ENCODE measurements around the gene CRYZ. TPM values are rescaled to one million over a fixed set of nuclear protein-coding genes. Genes with fewer than 3 reads are reported as not detected.

CRYZ gene
- total RNA-seq, 2 donors from 2014 or later = 8.5 to 19.9 TPM

Other genes with a start within 250 kb of the CRYZ start
- not detected for gene LRRC53, start 220.4 kb downstream of the CRYZ start, total RNA-seq
- gene ERICH3, start 59.3 kb downstream of the CRYZ start, total RNA-seq = not detected
- gene TYW3, start 102 bp upstream of the CRYZ start, total RNA-seq = 10 to 100 TPM; 13.4 to 17.0 TPM